GM12878 (cell line): ENCODE data around the gene INO80E. TPM values are rescaled to one million over a fixed set of nuclear protein-coding genes. Genes with fewer than 3 reads are reported as not detected.

Experiments used
- BHLHE40 ChIP-seq, 2 experiments: fragments of 450-650 bp in 1 of 2; IDR thresholded peaks; 2 replicates each; pipeline ENCODE4 v1.6.1; 2011 to 2017; ENCODE audit warnings: low read depth in 2 of 2, borderline replicate concordance in 1 of 2, improper control_type of control experiment in 1 of 2, low read length in 1 of 2, mild to moderate bottlenecking in 1 of 2
- CREM ChIP-seq: IDR thresholded peaks from 2 replicates; pipeline ENCODE4 v1.6.1; 2014; ENCODE audit warnings: antibody characterized with exemption, low read depth
- DPF2 ChIP-seq: fragments of 450-650 bp; IDR thresholded peaks from 2 replicates; pipeline ENCODE4 v1.6.1; 2017; ENCODE audit warnings: mild to moderate bottlenecking
- E2F8 ChIP-seq: fragments of 450-650 bp; IDR thresholded peaks from 2 replicates; pipeline ENCODE4 v1.6.1; 2018; ENCODE audit warnings: mild to moderate bottlenecking, low read depth, moderate library complexity; ENCODE audit not compliant: partially characterized antibody
- EP300 ChIP-seq, 2 experiments: fragments of 150-350 bp in 1 of 2; IDR thresholded peaks; 2 replicates each; pipeline ENCODE4 v1.6.1; 2011 to 2012; ENCODE audit warnings: low read depth in 2 of 2, low read length in 2 of 2, borderline replicate concordance in 1 of 2, improper control_type of control experiment in 1 of 2, inconsistent platforms in 1 of 2; ENCODE audit not compliant: control insufficient read depth in 1 of 2
- LARP7 ChIP-seq: fragments of 450-650 bp; IDR thresholded peaks from 2 replicates; pipeline ENCODE4 v1.6.1; 2017; ENCODE audit warnings: mild to moderate bottlenecking
- MXI1 ChIP-seq: fragments of 150-350 bp; IDR thresholded peaks from 2 replicates; pipeline ENCODE4 v1.6.1; 2011; ENCODE audit warnings: low read depth, mild to moderate bottlenecking, inconsistent platforms, low read length, improper control_type of control experiment
- MYC ChIP-seq: IDR thresholded peaks from 2 replicates; pipeline ENCODE4 v1.6.1; 2011; ENCODE audit warnings: mild to moderate bottlenecking, low read length, moderate library complexity, inconsistent platforms; ENCODE audit not compliant: insufficient read depth, insufficient replicate concordance, insufficient read length, severe bottlenecking
- NKRF ChIP-seq: fragments of 450-650 bp; conservative IDR thresholded peaks from 2 replicates; pipeline ENCODE4 v1.6.1; 2017; ENCODE audit warnings: mild to moderate bottlenecking, moderate library complexity
- NRF1 ChIP-seq: conservative IDR thresholded peaks from 2 replicates; pipeline ENCODE4 v1.6.1; 2011; ENCODE audit warnings: mild to moderate bottlenecking, low read depth, low read length, improper control_type of control experiment
- PKNOX1 ChIP-seq: fragments of 450-650 bp; IDR thresholded peaks from 2 replicates; pipeline ENCODE4 v1.6.1; 2016; ENCODE audit warnings: mild to moderate bottlenecking
- POLR2AphosphoS5 ChIP-seq: IDR thresholded peaks from 2 replicates; pipeline ENCODE4 v1.6.1; 2011; ENCODE audit warnings: mild to moderate bottlenecking, low read length, inconsistent platforms
- RELB ChIP-seq: fragments of 450-650 bp; IDR thresholded peaks from 2 replicates; pipeline ENCODE4 v1.6.1; 2017; ENCODE audit warnings: low read depth, mild to moderate bottlenecking, moderate library complexity
- SIN3A ChIP-seq: IDR thresholded peaks from 2 replicates; pipeline ENCODE4 v1.6.1; 2012; ENCODE audit warnings: low read depth, low read length, improper control_type of control experiment
- SIX5 ChIP-seq: IDR thresholded peaks from 2 replicates; pipeline ENCODE4 v1.6.1; 2011; ENCODE audit warnings: mild to moderate bottlenecking, low read depth, low read length, moderate library complexity; ENCODE audit not compliant: severe bottlenecking
- SMAD1 ChIP-seq: fragments of 450-650 bp; IDR thresholded peaks from 2 replicates; pipeline ENCODE4 v1.6.1; 2018; ENCODE audit warnings: mild to moderate bottlenecking, low read depth; ENCODE audit not compliant: partially characterized antibody
- SRF ChIP-seq, 2 experiments: IDR thresholded peaks; 2 replicates each; pipeline ENCODE4 v1.6.1; 2011; ENCODE audit warnings: low read depth in 2 of 2, low read length in 2 of 2, mild to moderate bottlenecking in 1 of 2, moderate library complexity in 1 of 2
- TAF1 ChIP-seq: IDR thresholded peaks from 2 replicates; pipeline ENCODE4 v1.6.1; 2011; ENCODE audit warnings: mild to moderate bottlenecking, low read depth, low read length, borderline replicate concordance
- TCF12 ChIP-seq: IDR thresholded peaks from 2 replicates; pipeline ENCODE4 v1.6.1; 2011; ENCODE audit warnings: low read depth, mild to moderate bottlenecking, low read length
- TCF7 ChIP-seq: IDR thresholded peaks from 2 replicates; pipeline ENCODE4 v1.6.1; 2014; ENCODE audit warnings: antibody characterized with exemption, borderline replicate concordance
- YY1 ChIP-seq: IDR thresholded peaks from 2 replicates; pipeline ENCODE4 v1.6.1; 2011; ENCODE audit warnings: low read depth, mild to moderate bottlenecking, low read length
- ZNF384 ChIP-seq: IDR thresholded peaks from 2 replicates; pipeline ENCODE4 v1.6.1; 2012; ENCODE audit warnings: low read depth, mild to moderate bottlenecking, low read length, improper control_type of control experiment, borderline replicate concordance
- polyA plus RNA-seq, 11 experiments: library from polyadenylated mRNA; depleted of rRNA in 4 of 11; unstranded in 6 of 11; stranded (reverse) in 5 of 11; fragments of >200 nt; fragmentation: Nextera tagmentation in 4 of 11; fragmentation: Illumina TruSeq in 1 of 11; extraction: Ambion mirVana in 4 of 11; extraction: Trizol in 1 of 11; gene quantifications; 1 replicate in 1 of 11; 2 replicates in 10 of 11; pipeline versions ENCODE4 v1.2.1 to v1.2.3, GENCODE V29; 2011 to 2016; ENCODE audit warnings: inconsistent platforms in 2 of 11, missing spikeins in 2 of 11, low read depth in 1 of 11
- total RNA-seq, 4 experiments: library from RNA; depleted of rRNA in 3 of 4; stranded (reverse); fragments of >200 nt in 3 of 4; fragmentation: Illumina TruSeq in 1 of 4; extraction: Trizol in 1 of 4; gene quantifications; 2 replicates each; pipeline versions ENCODE4 v1.2.1 to v1.2.3, GENCODE V29; 2013 to 2021

The INO80E gene
- total and polyA plus RNA-seq, 10 of the 15 experiments (the other 5 are each of a cell fraction or from before 2014, with no cell fraction given) = 0.39 to 74.0 (median 33.0) TPM

- TF ChIP-seq LARP7 (peak; percentile 20), NKRF (peak; percentile 76; the same call in 1 of the 2 replicates), TCF7 (peak; percentile 41; the same call in 1 of the 2 replicates), E2F8 (peak; percentile 61), POLR2AphosphoS5 (peak; percentile 33; the same call in 1 of the 2 replicates), TCF12 (peak; percentile 53; the same call in 1 of the 2 replicates), ZNF384 (no peak), SIX5 (peak; percentile 0), MYC (peak; percentile 34), SRF (IDR thresholded peaks at IDR 0.05; ENCODE audit: low read depth in 2 of 2, low read length in 2 of 2) (no peak), MXI1 (peak; percentile 90; the same call in 1 of the 2 replicates), CREM (no peak), TAF1 (peak; percentile 82; the same call in 1 of the 2 replicates), DPF2 (peak; percentile 18; the same call in 1 of the 2 replicates), EP300 (IDR thresholded peaks at IDR 0.05; ENCODE audit: borderline replicate concordance in 1 of 2, control insufficient read depth in 1 of 2, low read depth in 2 of 2, low read length in 2 of 2) (0 out of 4 replicates have a peak, but pooled peaks have one; percentile 16 to 19), BHLHE40 (IDR thresholded peaks at IDR 0.05; ENCODE audit: borderline replicate concordance in 1 of 2, low read depth in 2 of 2, low read length in 1 of 2) (0 out of 4 replicates have a peak, but pooled peaks of 1 of the 2 experiments have one; percentile 3), SIN3A (peak; percentile 61; the same call in 1 of the 2 replicates), RELB (peak; percentile 86), NRF1 (peak; percentile 83), SMAD1 (no peak), YY1 (peak; percentile 93), PKNOX1 (peak; percentile 91)
These were observed 624 bp upstream of the INO80E start, which contains the start of gene HIRIP3 (continued) for GRCh38 chr16:29995324-29995910.
